ENCODE data around the gene PRDM13.

DNA sequence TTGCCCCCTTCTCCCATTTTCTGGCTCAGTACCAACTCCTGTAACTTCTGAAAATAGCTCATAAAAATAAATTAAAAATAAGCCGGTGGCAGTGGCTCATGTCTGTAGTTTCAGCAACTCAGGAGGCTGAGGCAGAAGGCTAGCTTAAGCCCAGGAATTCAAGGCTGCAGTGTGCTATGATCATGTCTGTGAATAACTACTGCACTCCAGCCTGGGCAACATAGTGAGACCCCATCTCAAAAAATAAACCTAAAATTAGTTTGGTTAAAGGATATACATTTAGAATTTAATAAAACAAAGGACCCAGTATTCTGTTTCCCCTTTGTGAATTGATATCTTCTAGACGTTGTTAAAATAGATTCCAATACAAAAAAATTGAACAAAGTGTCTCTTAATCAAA, 10.5 kb downstream of the PRDM13 start:
- TF ChIP-seq POLR2A (IDR thresholded peaks at IDR 0.05; ENCODE audit: control extremely low read depth in 1 of 2, low read depth in 2 of 2, low read length in 2 of 2) = no peak
- no peak for TF ChIP-seq CHD2 (IDR thresholded peaks at IDR 0.05; ENCODE audit: low read length)
- no peak for TF ChIP-seq POLR2AphosphoS5 (IDR thresholded peaks at IDR 0.05; ENCODE audit: low read depth, low read length)
- TF ChIP-seq, protein P1, sequence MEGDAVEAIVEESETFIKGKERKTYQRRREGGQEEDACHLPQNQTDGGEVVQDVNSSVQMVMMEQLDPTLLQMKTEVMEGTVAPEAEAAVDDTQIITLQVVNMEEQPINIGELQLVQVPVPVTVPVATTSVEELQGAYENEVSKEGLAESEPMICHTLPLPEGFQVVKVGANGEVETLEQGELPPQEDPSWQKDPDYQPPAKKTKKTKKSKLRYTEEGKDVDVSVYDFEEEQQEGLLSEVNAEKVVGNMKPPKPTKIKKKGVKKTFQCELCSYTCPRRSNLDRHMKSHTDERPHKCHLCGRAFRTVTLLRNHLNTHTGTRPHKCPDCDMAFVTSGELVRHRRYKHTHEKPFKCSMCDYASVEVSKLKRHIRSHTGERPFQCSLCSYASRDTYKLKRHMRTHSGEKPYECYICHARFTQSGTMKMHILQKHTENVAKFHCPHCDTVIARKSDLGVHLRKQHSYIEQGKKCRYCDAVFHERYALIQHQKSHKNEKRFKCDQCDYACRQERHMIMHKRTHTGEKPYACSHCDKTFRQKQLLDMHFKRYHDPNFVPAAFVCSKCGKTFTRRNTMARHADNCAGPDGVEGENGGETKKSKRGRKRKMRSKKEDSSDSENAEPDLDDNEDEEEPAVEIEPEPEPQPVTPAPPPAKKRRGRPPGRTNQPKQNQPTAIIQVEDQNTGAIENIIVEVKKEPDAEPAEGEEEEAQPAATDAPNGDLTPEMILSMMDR (IDR thresholded peaks at IDR 0.05; ENCODE audit: control extremely low read depth in 1 of 3, insufficient read depth in 1 of 3, low read depth in 1 of 3, low read length in 3 of 3) = no peak
